Left cardiac atrium (tissue), 4 donors: Measurements from ENCODE around the gene PPCS. TPM values are rescaled to one million over a fixed set of nuclear protein-coding genes. Genes with fewer than 3 reads are reported as not detected.

Experiments
- ATAC-seq, 2 donors: fragments of 200-7000 bp; cut with Tn5 transposase; one replicate each; pipeline ENCODE4 v1.9.1; 2020; ENCODE audit warnings: mild to moderate bottlenecking in 2 of 2, moderate library complexity in 2 of 2
- DNase-seq: peaks from one replicate; pipeline ENCODE4 v3.0.0-alpha.2; 2020
- intact Hi-C, 2 donors: fragments of 100-400 bp; cut with DNase I; formaldehyde crosslinking; loops; one replicate each; pipeline versions ENCODE4 v1.14.1 to v1.15.1; 2022 to 2023
- total RNA-seq, 2 donors: library from RNA; stranded (reverse); fragmentation: NEBNext Ultra II Directional; extraction: Animal tissue kit (Norgen Biotek cat#: 25700); gene quantifications; one replicate each; pipeline ENCODE4 v1.2.1, GENCODE V29; 2021
- donor health status: DM: no; HTN: yes; CAD: no.
- donor health status: DM: no; HTN: yes; CAD: no; lungs with severe emphysema.
- donor health status: DM: yes; HTN: yes; CAD: no.
- donor health status: Dilated cardiomyopathy.

PPCS gene
- total RNA-seq, 2 donors from 2014 or later, result 33.5 to 36.8 TPM

DNA sequence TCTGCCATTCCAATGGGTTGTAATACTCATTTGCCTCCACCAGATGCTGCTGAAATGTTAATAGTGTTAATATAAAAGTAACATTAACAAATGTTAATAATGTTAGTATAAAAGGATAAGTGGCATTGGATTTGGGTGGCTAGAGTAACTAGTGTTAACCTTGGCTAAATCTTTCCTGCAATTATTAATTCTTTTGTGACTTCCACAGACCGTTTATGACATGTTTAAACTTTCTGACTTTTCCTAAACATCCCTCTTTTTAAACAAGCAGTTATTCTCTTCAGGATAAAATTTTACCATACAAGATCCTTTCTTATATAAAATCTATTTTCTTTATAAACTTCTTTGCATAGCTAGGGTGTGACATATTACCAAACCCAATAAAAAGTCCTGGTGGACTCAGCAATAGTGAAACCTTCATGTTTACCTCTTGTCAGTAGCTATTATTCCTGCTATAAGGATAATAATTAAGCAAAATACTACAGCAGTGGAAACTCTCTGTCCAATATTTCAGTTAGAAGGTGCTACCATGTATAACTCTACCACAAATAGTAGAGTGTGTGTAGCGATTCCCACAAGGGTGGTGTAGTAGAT is 48.3 kb downstream of the PPCS start:
- intact Hi-C loops, result no loop called here
- ATAC-seq (no peak), DNase-seq (no peak)

DNA sequence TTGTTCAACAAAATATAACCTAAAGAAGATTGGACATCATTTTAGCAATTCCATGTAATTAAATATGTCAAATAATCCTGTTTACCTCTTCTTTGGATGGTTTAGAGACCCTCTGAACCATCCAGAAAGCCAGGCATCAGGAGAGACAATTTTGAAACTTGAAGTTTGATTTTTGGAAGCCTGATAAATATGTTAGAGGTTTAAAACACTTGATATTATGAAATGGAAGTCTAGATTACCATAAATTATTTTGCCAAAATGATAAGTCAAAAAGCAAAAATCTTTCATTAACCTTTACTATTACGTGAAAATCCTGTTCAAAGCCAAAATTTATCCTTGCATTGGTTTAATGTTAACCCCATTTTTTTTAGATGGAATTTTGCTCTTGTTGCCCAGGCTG is 50.2 kb downstream of the PPCS start:
- intact Hi-C loops, result no loop called here
- ATAC-seq, result no peak
- no peak for DNase-seq

Other genes starting within 250 kb of the PPCS start
- 10 to 100 TPM; 34.3 to 43.0 TPM for gene FOXJ3, start 121.3 kb upstream of the PPCS start, total RNA-seq
- gene RIMKLA, start 75.8 kb upstream of the PPCS start, total RNA-seq, result 1 to 10 TPM; 6.3 to 7.9 TPM
- under 1 TPM; 0.31 to 0.65 TPM for gene ZMYND12, start 521 bp upstream of the PPCS start, total RNA-seq
- 1 to 10 TPM; 1.4 to 2.3 TPM for gene CCDC30, start 6.7 kb downstream of the PPCS start, total RNA-seq
- gene PPIH, start 201.9 kb downstream of the PPCS start, total RNA-seq, result 10 to 100 TPM; 21.3 to 24.4 TPM
- gene YBX1, start 225.9 kb downstream of the PPCS start, total RNA-seq, result 100 to 1,000 TPM; 764 to 775 TPM